ENCODE results near the gene RASGRP2.
A peak's percentile ranks its signal among the peaks of the same experiment; 100 is the strongest.

Gene RASGRP2

GRCh38 chr11:64769283-64769682 lies 25.3 kb upstream of the RASGRP2 start:
- Histone ChIP-seq H3K27ac (peak overlapping the region; percentile 99), H3K36me3 (peaks cover 97% of the 10 kb centered on the region), H3K9me3 (peaks cover 6% of the 10 kb centered on the region), H3K4me1 (ENCODE audit: control insufficient read depth in 1 of 2, insufficient read depth in 1 of 2, low read depth in 1 of 2, low read length in 1 of 2) (peaks cover 52 to 53% of the 10 kb centered on the region in 2 experiments), H3K4me3 (ENCODE audit: low read depth in 1 of 2, low read length in 1 of 2) (no peak overlapping the region), H3K27me3 (no peaks in the 10 kb centered on the region)
- TF ChIP-seq CTCF (IDR thresholded peaks at IDR 0.05): no peak

GRCh38 chr11:64768300-64768694 lies 24.4 kb upstream of the RASGRP2 start:
- TF ChIP-seq CTCF (IDR thresholded peaks at IDR 0.05): no peak
- H3K4me3 ChIP-seq (ENCODE audit: low read depth in 1 of 2, low read length in 1 of 2): peak overlapping the region in 1 of 2 experiments; percentile 17
- H3K27me3 ChIP-seq: no peaks in the 10 kb centered on the region
- peak overlapping the region; percentile 99 for H3K27ac ChIP-seq
- peaks cover 43 to 44% of the 10 kb centered on the region in 2 experiments for H3K4me1 ChIP-seq (ENCODE audit: control insufficient read depth in 1 of 2, insufficient read depth in 1 of 2, low read depth in 1 of 2, low read length in 1 of 2)
- peaks cover 6% of the 10 kb centered on the region for H3K9me3 ChIP-seq
- peaks cover 97% of the 10 kb centered on the region for H3K36me3 ChIP-seq

GRCh38 chr11:64767344-64768299 lies 23.7 kb upstream of the RASGRP2 start:
- H3K4me1 ChIP-seq (ENCODE audit: control insufficient read depth in 1 of 2, insufficient read depth in 1 of 2, low read depth in 1 of 2, low read length in 1 of 2): peaks cover 36 to 37% of the 10 kb centered on the region in 2 experiments
- H3K27me3 ChIP-seq: no peaks in the 10 kb centered on the region
- peaks cover 97% of the 10 kb centered on the region for H3K36me3 ChIP-seq

GRCh38 chr11:64766881-64767280 lies 22.9 kb upstream of the RASGRP2 start:
- Histone ChIP-seq H3K27ac (peak overlapping the region; percentile 99), H3K4me1 (ENCODE audit: control insufficient read depth in 1 of 2, insufficient read depth in 1 of 2, low read depth in 1 of 2, low read length in 1 of 2) (peaks cover 28 to 29% of the 10 kb centered on the region in 2 experiments)

More at GRCh38 chr11:64767344-64768299, 23.7 kb upstream of the RASGRP2 start:
- TF ChIP-seq CTCF (IDR thresholded peaks at IDR 0.05): peak; percentile 78
- peak overlapping the region in 1 of 2 experiments; percentile 17 for H3K4me3 ChIP-seq (ENCODE audit: low read depth in 1 of 2, low read length in 1 of 2)
- peaks cover 6% of the 10 kb centered on the region for H3K9me3 ChIP-seq
- peak overlapping the region; percentile 99 for H3K27ac ChIP-seq

More at GRCh38 chr11:64766881-64767280, 22.9 kb upstream of the RASGRP2 start:
- Histone ChIP-seq H3K36me3 (peaks cover 100% of the 10 kb centered on the region), H3K9me3 (peaks cover 6% of the 10 kb centered on the region), H3K4me3 (ENCODE audit: low read depth in 1 of 2, low read length in 1 of 2) (no peak overlapping the region), H3K27me3 (no peaks in the 10 kb centered on the region)
- TF ChIP-seq CTCF (IDR thresholded peaks at IDR 0.05): no peak
